Fibroblast of villous mesenchyme (primary cell): ENCODE results near the gene CPS1. TPM values are rescaled to one million over a fixed set of nuclear protein-coding genes. Genes with fewer than 3 reads are reported as not detected.
A peak's percentile ranks its signal among the peaks of the same experiment; 100 is the strongest.

Experiments used
- DNase-seq: peaks from one replicate; pipeline ENCODE4 v3.0.0-alpha.2; 2010; ENCODE audit warnings: low read depth
- H3K4me3 ChIP-seq: 2 replicates; pipeline ENCODE4 v1.5.1; 2011; ENCODE audit warnings: low read depth, mild to moderate bottlenecking, low read length
- total RNA-seq: library from RNA; depleted of rRNA; stranded (reverse); fragments of >200 nt; gene quantifications from 2 replicates; pipeline ENCODE4 v1.2.3, GENCODE V29; 2012
- TF ChIP-seq, protein P1 (sequence below): IDR thresholded peaks from 2 replicates; pipeline ENCODE4 v1.5.1; 2012; ENCODE audit warnings: low read depth, mild to moderate bottlenecking, low read length; ENCODE audit not compliant: insufficient read depth

The CPS1 gene
- total RNA-seq, 1 donor, result 21.6 TPM

- TF ChIP-seq, protein P1, sequence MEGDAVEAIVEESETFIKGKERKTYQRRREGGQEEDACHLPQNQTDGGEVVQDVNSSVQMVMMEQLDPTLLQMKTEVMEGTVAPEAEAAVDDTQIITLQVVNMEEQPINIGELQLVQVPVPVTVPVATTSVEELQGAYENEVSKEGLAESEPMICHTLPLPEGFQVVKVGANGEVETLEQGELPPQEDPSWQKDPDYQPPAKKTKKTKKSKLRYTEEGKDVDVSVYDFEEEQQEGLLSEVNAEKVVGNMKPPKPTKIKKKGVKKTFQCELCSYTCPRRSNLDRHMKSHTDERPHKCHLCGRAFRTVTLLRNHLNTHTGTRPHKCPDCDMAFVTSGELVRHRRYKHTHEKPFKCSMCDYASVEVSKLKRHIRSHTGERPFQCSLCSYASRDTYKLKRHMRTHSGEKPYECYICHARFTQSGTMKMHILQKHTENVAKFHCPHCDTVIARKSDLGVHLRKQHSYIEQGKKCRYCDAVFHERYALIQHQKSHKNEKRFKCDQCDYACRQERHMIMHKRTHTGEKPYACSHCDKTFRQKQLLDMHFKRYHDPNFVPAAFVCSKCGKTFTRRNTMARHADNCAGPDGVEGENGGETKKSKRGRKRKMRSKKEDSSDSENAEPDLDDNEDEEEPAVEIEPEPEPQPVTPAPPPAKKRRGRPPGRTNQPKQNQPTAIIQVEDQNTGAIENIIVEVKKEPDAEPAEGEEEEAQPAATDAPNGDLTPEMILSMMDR, result no peak
- DNase-seq, result peak; percentile 1
- H3K4me3 ChIP-seq, result no peak overlapping the region
Observed at GRCh38 chr2:210655229-210655975, 99.0 kb downstream of the CPS1 start.

DNA sequence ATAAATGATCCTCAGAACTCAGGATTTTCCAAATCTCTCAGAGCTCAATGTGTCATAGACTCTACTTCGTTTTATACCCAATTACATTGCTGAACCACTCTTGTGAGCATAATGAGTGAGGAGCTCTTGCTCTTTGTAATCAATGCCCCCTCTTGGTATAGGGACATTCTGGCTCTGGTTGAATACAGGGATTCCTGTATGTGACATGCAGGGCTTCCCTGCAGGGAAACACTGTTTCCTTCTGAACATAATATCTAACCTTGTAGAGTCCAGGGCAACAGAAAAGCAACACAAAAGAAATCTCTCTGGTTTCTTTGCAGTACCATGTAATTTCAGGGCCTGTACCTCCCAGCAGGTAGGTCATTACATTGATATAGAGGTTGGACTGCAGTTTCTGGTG is 101.5 kb downstream of the CPS1 start:
- no peak overlapping the region for H3K4me3 ChIP-seq
- TF ChIP-seq, protein P1, result no peak
- no peak for DNase-seq

GRCh38 chr2:210660751-210661150 is 104.4 kb downstream of the CPS1 start:
- no peak overlapping the region for H3K4me3 ChIP-seq
- no peak for DNase-seq
- TF ChIP-seq, protein P1, result no peak

GRCh38 chr2:210662560-210662959 is 106.2 kb downstream of the CPS1 start:
- no peak for DNase-seq
- TF ChIP-seq, protein P1, result no peak
- H3K4me3 ChIP-seq, result no peak overlapping the region

GRCh38 chr2:210663631-210664089 is 107.3 kb downstream of the CPS1 start:
- TF ChIP-seq, protein P1, result no peak
- DNase-seq, result peak; percentile 2
- H3K4me3 ChIP-seq, result no peak overlapping the region

DNA sequence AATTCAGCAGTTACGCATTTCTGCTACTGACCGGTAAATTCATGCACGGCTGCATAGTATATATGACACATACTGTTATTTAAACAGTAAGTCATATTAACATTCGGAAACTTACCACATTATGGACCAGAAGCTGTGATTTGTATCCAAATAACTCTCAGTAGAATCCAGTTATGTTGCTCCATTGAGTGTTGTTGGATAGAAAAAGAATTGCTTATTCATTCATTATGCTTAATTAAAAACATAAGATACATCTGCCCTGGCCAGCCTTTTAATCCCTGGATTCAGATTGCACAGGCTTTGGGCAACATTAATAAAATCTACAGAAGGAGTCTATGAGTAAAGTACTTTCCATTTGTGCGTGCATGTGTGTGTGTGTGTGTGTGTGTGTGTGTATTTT is 111.3 kb downstream of the CPS1 start:
- no peak for DNase-seq
- no peak overlapping the region for H3K4me3 ChIP-seq
- TF ChIP-seq, protein P1, result no peak

DNA sequence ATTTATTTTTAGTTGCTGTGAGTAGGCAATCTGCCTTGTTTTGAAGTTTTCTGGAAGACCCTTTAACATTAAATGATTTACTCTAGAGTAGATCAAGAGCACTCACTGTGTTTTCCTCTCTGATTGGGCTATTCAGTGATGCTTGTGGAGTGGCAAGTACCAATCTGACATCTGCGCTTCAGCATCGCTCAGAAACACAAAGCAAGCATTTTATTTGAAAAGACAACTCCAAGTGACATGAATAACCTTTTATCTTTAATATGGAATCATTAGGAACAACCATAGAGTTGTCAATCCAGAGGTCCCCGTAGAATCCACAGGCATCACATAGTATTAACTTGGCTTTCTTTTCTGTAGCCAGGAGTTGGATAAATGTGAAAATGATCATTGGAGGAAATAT is 114.7 kb downstream of the CPS1 start:
- no peak for DNase-seq
- TF ChIP-seq, protein P1, result no peak

More for the DNA sequence above, 114.7 kb downstream of the CPS1 start:
- H3K4me3 ChIP-seq, result no peak overlapping the region
